ENCODE data around the gene TMEM168.

DNA sequence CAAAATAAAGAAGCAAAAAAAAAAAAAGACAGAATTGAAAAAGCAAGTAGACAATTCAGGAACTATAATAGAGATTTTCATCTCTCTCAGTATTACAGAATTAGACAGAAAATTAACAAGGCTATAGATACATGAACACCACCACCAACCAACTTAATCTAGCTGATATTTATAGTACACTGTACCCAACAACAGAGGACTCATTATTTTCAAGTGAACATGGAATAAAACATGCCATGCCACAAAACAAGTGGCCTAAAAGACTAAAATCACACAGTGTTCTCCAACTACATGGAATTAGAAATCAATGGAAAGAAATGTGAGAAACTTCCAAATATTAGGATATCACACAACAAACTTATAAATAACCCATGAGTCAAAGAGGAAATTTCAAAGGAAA lies 9.1 kb downstream of the TMEM168 start:
- TF ChIP-seq, protein P1, sequence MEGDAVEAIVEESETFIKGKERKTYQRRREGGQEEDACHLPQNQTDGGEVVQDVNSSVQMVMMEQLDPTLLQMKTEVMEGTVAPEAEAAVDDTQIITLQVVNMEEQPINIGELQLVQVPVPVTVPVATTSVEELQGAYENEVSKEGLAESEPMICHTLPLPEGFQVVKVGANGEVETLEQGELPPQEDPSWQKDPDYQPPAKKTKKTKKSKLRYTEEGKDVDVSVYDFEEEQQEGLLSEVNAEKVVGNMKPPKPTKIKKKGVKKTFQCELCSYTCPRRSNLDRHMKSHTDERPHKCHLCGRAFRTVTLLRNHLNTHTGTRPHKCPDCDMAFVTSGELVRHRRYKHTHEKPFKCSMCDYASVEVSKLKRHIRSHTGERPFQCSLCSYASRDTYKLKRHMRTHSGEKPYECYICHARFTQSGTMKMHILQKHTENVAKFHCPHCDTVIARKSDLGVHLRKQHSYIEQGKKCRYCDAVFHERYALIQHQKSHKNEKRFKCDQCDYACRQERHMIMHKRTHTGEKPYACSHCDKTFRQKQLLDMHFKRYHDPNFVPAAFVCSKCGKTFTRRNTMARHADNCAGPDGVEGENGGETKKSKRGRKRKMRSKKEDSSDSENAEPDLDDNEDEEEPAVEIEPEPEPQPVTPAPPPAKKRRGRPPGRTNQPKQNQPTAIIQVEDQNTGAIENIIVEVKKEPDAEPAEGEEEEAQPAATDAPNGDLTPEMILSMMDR (IDR thresholded peaks at IDR 0.05) = no peak
- no peak for TF ChIP-seq POLR2AphosphoS5 (IDR thresholded peaks at IDR 0.05)
- no peak for TF ChIP-seq POLR2A (IDR thresholded peaks at IDR 0.05)

All from suprapubic skin (tissue), 4 donors.